Esophagus squamous epithelium (tissue), 5 donors: Measurements from ENCODE around the gene LDB2. TPM values are rescaled to one million over a fixed set of nuclear protein-coding genes. Genes with fewer than 3 reads are reported as not detected.

Experiments
- DNase-seq: peaks from one replicate; lab custom pipeline; 2025; lab: John Stamatoyannopoulos, UW
- H3K27ac ChIP-seq, 4 donors: fragments of 200-600 bp; sonication (generic); one replicate each; pipeline ENCODE4 v1.5.1; 2016 to 2019; ENCODE audit warnings: mild to moderate bottlenecking in 1 of 4
- H3K27me3 ChIP-seq, 4 donors: fragments of 200-600 bp; sonication (generic); 1 replicate in 3 of 4; 2 replicates in 1 of 4; pipeline versions ENCODE4 v1.5.1 to v1.6.0; 2017 to 2021; ENCODE audit warnings: antibody characterized with exemption in 1 of 4
- H3K36me3 ChIP-seq, 3 donors: fragments of 200-600 bp; sonication (generic); one replicate each; pipeline ENCODE4 v1.5.1; 2016 to 2019
- H3K4me1 ChIP-seq, 3 donors: fragments of 200-600 bp; sonication (generic); one replicate each; pipeline ENCODE4 v1.5.1; 2017 to 2019
- H3K4me3 ChIP-seq, 4 donors: fragments of 200-600 bp; sonication (generic); 1 replicate in 3 of 4; 2 replicates in 1 of 4; pipeline ENCODE4 v1.5.1; 2016 to 2019; ENCODE audit warnings: mild to moderate bottlenecking in 2 of 4, moderate library complexity in 1 of 4
- H3K9me3 ChIP-seq, 3 donors: fragments of 200-600 bp; sonication (generic); one replicate each; pipeline ENCODE4 v1.5.1; 2016 to 2019
- POLR2A ChIP-seq, 4 donors: fragments of 450-650 bp; IDR thresholded peaks; one replicate each; pipeline ENCODE4 v1.6.1; 2017; ENCODE audit warnings: antibody characterized with exemption in 4 of 4, mild to moderate bottlenecking in 4 of 4, moderate library complexity in 3 of 4
- WGBS, 2 donors: methylation state at CpG; one replicate each; pipeline ENCODE4 v1.1.5; 2018; 5-methylcytosine and 5-hydroxymethylcytosine counted together
- intact Hi-C: fragments of 100-400 bp; cut with DNase I; formaldehyde crosslinking; loops from one replicate; pipeline ENCODE4 v1.15.0; 2022
- total RNA-seq, 4 donors: library from RNA; depleted of rRNA; stranded (reverse); fragments of >200 nt; gene quantifications; one replicate each; pipeline ENCODE4 v1.1.0, GENCODE V29; 2016
- TF ChIP-seq, protein P1 (sequence below), 6 experiments: fragments of 450-650 bp in 4 of 6; fragments of 200-600 bp in 2 of 6; sonication (generic) in 2 of 6; IDR thresholded peaks; one replicate each; pipeline ENCODE4 v1.5.1; 2016 to 2019; ENCODE audit warnings: antibody characterized with exemption in 6 of 6, mild to moderate bottlenecking in 4 of 6, moderate library complexity in 4 of 6
- donor health status: DM: yes; HTN: yes; CAD: no.

Gene LDB2
- total RNA-seq, 4 donors from 2014 or later: 3.0 to 16.0 (median 5.9) TPM

DNA sequence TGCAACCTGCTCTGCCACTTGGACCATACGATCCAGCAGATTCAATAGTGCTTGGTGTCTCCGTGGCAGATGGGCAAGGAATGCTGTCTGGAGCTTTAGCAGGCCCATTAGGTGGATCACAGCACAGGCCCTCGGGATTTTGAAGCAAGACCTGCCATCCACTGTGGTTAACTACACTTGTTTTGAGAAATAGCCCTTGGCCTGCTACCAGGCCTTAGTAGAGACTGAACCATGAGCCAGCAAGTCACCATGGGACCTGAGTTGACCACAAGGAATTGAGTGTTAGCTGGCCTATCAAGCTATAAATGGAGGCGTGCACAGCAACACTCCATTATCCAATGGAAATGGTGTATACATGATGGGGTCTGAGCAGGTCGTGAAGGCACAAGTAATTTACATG is 14.5 kb upstream of the LDB2 start:
- intact Hi-C loops: loop anchor here (10.0 kb wide), 1 partner anchor 412 kb away; no protein-coding TSS in a partner anchor
- no peak for DNase-seq
- no peaks in the 10 kb centered on the region for H3K27me3 ChIP-seq
- H3K4me3 ChIP-seq: no peak overlapping the region
- no peaks in the 10 kb centered on the region for H3K9me3 ChIP-seq
- H3K27ac ChIP-seq: no peak overlapping the region
- 81 to 94% methylated on average over 5 of the region's 5 CpGs for WGBS, 2 donors
- no peaks in the 10 kb centered on the region for H3K36me3 ChIP-seq
- peaks cover 0 to 7% (median 0%) of the 10 kb centered on the region in 3 donors for H3K4me1 ChIP-seq
- no peak for TF ChIP-seq POLR2A (IDR thresholded peaks at IDR 0.05)
- TF ChIP-seq, protein P1, sequence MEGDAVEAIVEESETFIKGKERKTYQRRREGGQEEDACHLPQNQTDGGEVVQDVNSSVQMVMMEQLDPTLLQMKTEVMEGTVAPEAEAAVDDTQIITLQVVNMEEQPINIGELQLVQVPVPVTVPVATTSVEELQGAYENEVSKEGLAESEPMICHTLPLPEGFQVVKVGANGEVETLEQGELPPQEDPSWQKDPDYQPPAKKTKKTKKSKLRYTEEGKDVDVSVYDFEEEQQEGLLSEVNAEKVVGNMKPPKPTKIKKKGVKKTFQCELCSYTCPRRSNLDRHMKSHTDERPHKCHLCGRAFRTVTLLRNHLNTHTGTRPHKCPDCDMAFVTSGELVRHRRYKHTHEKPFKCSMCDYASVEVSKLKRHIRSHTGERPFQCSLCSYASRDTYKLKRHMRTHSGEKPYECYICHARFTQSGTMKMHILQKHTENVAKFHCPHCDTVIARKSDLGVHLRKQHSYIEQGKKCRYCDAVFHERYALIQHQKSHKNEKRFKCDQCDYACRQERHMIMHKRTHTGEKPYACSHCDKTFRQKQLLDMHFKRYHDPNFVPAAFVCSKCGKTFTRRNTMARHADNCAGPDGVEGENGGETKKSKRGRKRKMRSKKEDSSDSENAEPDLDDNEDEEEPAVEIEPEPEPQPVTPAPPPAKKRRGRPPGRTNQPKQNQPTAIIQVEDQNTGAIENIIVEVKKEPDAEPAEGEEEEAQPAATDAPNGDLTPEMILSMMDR (IDR thresholded peaks at IDR 0.05): no peak

DNA sequence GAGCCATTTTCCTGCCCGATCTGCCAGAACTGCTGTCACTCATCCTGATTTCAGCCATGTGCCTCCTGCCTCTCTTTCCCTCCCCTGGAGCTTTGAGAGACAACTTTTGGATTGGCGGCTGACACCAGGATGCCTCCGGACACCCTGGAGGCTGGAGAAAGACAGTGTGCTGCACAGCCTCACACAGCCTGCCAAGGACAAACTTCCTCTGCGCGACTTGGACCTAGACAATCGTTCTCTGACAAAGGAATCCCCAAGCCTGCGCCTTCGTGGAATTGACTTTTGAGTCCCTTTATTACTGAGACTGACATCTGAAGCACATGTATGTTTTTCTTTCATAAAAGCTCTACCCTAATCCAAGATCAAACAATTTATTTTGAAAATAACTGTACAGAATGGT is 10.8 kb upstream of the LDB2 start:
- intact Hi-C loops: no loop called here
- peaks cover 0 to 7% (median 0%) of the 10 kb centered on the region in 3 donors for H3K4me1 ChIP-seq
- H3K4me3 ChIP-seq: peak overlapping the region in 1 of 4 donors; percentile 19
- WGBS, 2 donors: 24 to 37% methylated on average over 8 of the region's 8 CpGs
- no peak for TF ChIP-seq POLR2A (IDR thresholded peaks at IDR 0.05)
- TF ChIP-seq, protein P1 (IDR thresholded peaks at IDR 0.05): no peak
- no peak for DNase-seq
- H3K27me3 ChIP-seq: no peaks in the 10 kb centered on the region
- H3K36me3 ChIP-seq: no peaks in the 10 kb centered on the region
- no peak overlapping the region for H3K27ac ChIP-seq
- no peaks in the 10 kb centered on the region for H3K9me3 ChIP-seq

DNA sequence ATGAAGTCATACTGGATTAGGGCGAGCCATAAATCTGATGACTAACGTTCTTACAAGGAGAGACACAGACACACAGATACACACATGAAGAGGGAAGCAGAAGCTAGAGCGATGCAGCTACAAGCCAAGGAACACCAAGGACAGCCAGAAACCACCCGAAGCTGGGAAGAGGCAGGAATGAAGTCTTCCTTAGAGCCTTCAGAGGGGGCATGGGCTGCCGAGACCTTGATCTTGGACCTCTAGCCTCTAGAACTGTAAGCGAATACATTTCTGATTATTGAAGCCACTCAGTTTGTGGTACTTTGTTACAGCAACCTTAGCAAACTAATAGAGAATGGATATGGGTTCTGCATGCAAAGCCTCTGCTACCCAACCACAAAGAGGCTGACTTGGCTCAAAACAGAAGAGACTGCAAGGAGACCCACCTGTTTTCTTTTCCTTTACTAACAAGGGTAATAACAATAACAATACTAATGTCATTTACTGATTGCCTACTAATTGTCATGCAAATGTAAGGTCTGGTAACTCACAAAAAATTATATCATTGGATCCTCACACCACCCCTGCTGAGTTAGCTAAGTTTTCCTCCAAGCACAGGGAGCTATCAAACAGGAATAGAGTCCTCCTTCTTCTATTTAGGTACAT is 10.1 kb upstream of the LDB2 start:
- WGBS, 2 donors: 79% methylated on average over 6 of the region's 6 CpGs
- TF ChIP-seq, protein P1 (IDR thresholded peaks at IDR 0.05): no peak
- no peak for TF ChIP-seq POLR2A (IDR thresholded peaks at IDR 0.05)
- no peaks in the 10 kb centered on the region for H3K9me3 ChIP-seq
- H3K4me3 ChIP-seq: no peak overlapping the region
- peaks cover 0 to 7% (median 0%) of the 10 kb centered on the region in 3 donors for H3K4me1 ChIP-seq
- H3K27me3 ChIP-seq: no peaks in the 10 kb centered on the region
- DNase-seq: no peak
- no peak overlapping the region for H3K27ac ChIP-seq
- H3K36me3 ChIP-seq: no peaks in the 10 kb centered on the region
- intact Hi-C loops: no loop called here

DNA sequence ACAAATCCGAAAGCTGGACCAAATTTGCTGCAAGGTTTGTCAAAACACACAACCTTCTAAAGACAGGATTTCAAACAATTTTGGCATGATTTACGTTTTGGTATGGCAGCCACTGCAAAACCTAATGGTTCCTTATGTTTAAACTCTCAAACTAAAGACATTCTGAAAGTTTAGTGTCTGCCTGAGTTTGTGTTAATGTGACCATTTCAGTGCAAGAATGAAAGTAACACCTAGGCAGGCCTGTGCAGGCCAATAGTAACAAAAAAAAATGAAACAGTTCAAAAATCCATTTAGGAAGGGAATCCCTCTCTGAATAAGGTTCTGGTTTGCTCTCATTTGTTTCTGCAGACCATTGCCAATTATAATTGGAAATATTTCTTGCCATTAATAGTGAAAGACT is 1.9 kb upstream of the LDB2 start:
- DNase-seq: no peak
- Histone ChIP-seq H3K36me3 (no peaks in the 10 kb centered on the region), H3K4me3 (no peak overlapping the region), H3K4me1 (peaks cover 0 to 4% (median 0%) of the 10 kb centered on the region in 3 donors), H3K27ac (no peak overlapping the region), H3K27me3 (no peaks in the 10 kb centered on the region), H3K9me3 (no peaks in the 10 kb centered on the region)
- no peak for TF ChIP-seq POLR2A (IDR thresholded peaks at IDR 0.05)
- TF ChIP-seq, protein P1 (IDR thresholded peaks at IDR 0.05): no peak
- intact Hi-C loops: no loop called here
- 31 to 51% methylated on average over 2 of the region's 2 CpGs for WGBS, 2 donors

DNA sequence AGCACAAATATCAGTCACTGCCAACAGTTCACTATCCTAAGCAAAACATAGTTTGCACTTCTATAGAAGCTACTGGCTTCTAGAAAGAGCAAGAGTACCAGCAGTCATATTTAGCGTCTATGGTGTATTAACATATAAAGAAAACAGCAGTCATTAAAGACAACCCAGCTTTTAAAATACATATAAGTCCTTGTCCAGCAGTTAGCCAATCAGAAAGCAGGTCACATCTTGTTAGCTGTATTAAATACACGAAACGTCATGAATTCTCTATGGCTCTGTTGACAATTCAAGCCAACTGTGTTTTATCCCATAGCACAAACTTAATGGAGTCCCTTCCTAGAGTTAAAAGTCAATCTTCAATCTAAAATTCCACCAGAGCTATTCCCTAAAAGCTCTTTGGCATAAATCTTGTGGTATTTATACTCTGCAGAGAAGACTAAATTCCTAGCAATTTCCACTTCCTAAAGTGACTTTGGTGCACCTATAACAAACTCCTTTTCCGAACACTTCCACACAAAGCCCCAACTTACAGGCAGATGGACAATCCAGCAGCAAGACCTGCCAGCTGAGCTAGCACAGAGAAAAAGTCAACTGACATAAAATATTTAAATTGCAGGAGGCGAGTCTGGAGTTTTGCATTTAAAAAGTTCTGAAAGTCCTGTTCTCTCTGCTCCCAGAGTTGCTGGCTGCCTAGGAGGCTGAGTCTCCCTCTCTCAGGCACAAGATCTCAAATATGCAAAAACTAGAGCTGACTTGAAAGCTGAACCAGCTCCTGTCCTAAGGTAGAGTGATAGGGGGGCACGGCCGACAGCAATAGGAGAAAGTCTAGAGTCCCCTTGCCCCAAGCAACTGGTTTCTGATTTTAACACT is 1.3 kb downstream of the LDB2 start:
- no peaks in the 10 kb centered on the region for H3K36me3 ChIP-seq
- H3K4me3 ChIP-seq: peak overlapping the region; percentile 17 to 67 (median 40)
- WGBS, 2 donors: 57 to 58% methylated on average over 7 of the region's 7 CpGs
- H3K4me1 ChIP-seq: peaks cover 0 to 14% (median 0%) of the 10 kb centered on the region in 3 donors
- intact Hi-C loops: no loop called here
- no peak for DNase-seq
- H3K27me3 ChIP-seq: no peaks in the 10 kb centered on the region
- TF ChIP-seq POLR2A (IDR thresholded peaks at IDR 0.05): no peak
- TF ChIP-seq, protein P1 (IDR thresholded peaks at IDR 0.05): no peak
- H3K9me3 ChIP-seq: no peaks in the 10 kb centered on the region
- peak overlapping the region; percentile 23 to 74 (median 64) for H3K27ac ChIP-seq
